Measurements from ENCODE around the gene RASGEF1B. TPM values are rescaled to one million over a fixed set of nuclear protein-coding genes. Genes with fewer than 3 reads are reported as not detected.

The RASGEF1B gene
- total and polyA plus RNA-seq, 2 donors (not counting 3 experiments of a cell fraction or from before 2014, with no cell fraction given) = not detected

- intact Hi-C loops (cut with micrococcal nuclease) (no loop called here), dilution Hi-C loops (cut with MboI; ENCODE audit: extremely low pct_ligation_motif_present, low sequenced_read_pairs) (no loop called here)
- Histone ChIP-seq H3K4me2 (ENCODE audit: insufficient read depth, low read length) (no peak overlapping the region), H3K4me3 (replicated peaks in 1 of 3; ENCODE audit: insufficient read depth in 1 of 3, low read depth in 1 of 3, low read length in 3 of 3) (no peak overlapping the region), H3K9me1 (replicated peaks; ENCODE audit: control insufficient read depth, extremely low read depth, insufficient read depth, low read length) (no peaks in the 10 kb centered on the region), H2AFZ (ENCODE audit: low read depth, low read length) (no peak overlapping the region), H3K27me3 (ENCODE audit: control insufficient read depth in 2 of 2, insufficient read depth in 2 of 2, low read length in 2 of 2) (no peaks in the 10 kb centered on the region), H3K9me3 (replicated peaks; ENCODE audit: control insufficient read depth, insufficient read depth, low read length) (no peaks in the 10 kb centered on the region), H4K20me1 (replicated peaks; ENCODE audit: control insufficient read depth, extremely low read depth, insufficient read depth, low read length) (no peaks in the 10 kb centered on the region), H3K36me3 (ENCODE audit: control insufficient read depth in 2 of 2, extremely low read depth in 1 of 2, insufficient read depth in 2 of 2, low read length in 2 of 2) (no peaks in the 10 kb centered on the region), H3K79me2 (ENCODE audit: control insufficient read depth, insufficient read depth, low read length) (no peaks in the 10 kb centered on the region), H3K9ac (replicated peaks; ENCODE audit: extremely low read depth, insufficient read depth, low read length) (no peak overlapping the region), H3K27ac (ENCODE audit: insufficient read depth, low read depth, low read length) (no peak overlapping the region), H3K4me1 (ENCODE audit: control insufficient read depth, extremely low read depth, insufficient read depth, low read length) (no peaks in the 10 kb centered on the region)
- DNase-seq (ENCODE audit: low read depth, low spot score) = no peak
- BruUV-seq (replicated peaks) = no TSS peak
- ChIA-PET CTCF (interaction anchor here (1.5 kb wide), 1 partner anchor 864 kb away, joined by 9 read pairs; no protein-coding TSS in a partner anchor), POLR2A (no interaction called here)
- TF ChIP-seq EZH2 (IDR thresholded peaks at IDR 0.05; ENCODE audit: borderline replicate concordance, low read depth, low read length, severe bottlenecking) (no peak), JUN (IDR thresholded peaks at IDR 0.05; ENCODE audit: borderline replicate concordance, insufficient read depth, insufficient read length, low read depth) (no peak), CTCF (IDR thresholded peaks at IDR 0.05; ENCODE audit: extremely low read depth in 1 of 2, insufficient read depth in 1 of 2, low read depth in 1 of 2, low read length in 2 of 2) (no peak), FOS (IDR thresholded peaks at IDR 0.05; ENCODE audit: borderline replicate concordance, insufficient read depth, low read length) (no peak), POLR2AphosphoS5 (IDR thresholded peaks at IDR 0.05; ENCODE audit: insufficient read depth, low read depth, low read length) (no peak), MAX (IDR thresholded peaks at IDR 0.05; ENCODE audit: insufficient read depth, insufficient read length) (no peak), GATA2 (IDR thresholded peaks at IDR 0.05; ENCODE audit: insufficient read depth, insufficient read length, low read depth, low read length) (no peak), MYC (IDR thresholded peaks at IDR 0.05; ENCODE audit: low read depth, low read length) (no peak), POLR2A (IDR thresholded peaks at IDR 0.05; ENCODE audit: low read depth, low read length) (no peak)
- FAIRE-seq = no peak
Observed at GRCh38 chr4:81404294-81404693, 67.4 kb downstream of the RASGEF1B start.

Measured in endothelial cell of umbilical vein (primary cell).